ENCODE measurements around the gene MAML3.

Gene MAML3

DNA sequence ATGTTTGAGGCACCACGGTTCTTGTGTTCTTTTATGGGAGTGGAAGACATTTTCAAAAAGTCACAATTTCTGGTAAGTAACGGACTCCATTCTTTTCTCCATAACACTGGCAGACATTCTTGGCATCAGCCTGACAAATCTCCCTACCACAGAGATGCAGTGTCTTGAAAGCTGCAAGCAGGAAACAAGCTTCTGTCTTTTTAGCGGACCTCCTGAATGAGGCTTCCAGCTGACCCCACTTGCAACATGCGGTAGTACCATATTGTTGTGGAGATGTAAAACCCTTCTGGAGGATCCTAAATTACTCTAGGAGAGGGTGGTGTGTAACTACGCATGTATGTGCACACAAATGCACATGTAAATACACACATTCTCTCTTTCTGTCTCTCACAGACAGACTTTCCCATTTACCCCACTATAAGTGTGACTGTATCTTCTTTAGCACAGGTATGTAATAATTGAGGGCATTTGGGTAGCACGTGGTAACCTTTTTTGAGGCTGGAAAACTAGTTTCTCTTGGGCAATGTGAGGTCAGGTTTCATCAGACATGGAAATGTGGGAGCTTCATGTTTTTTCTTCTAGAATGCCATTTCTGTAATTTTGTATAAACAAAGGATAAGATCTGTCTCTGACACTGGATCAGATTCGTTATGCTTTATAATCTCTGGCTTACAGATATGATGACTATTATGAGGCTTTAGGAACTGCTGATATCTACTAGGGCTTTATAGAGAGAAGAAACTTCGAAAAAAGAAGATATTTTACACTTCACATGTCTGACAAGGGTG, 358.3 kb downstream of the MAML3 start:
- Histone ChIP-seq H3K27ac (ENCODE audit: low read depth in 2 of 2, low read length in 2 of 2) (no peak overlapping the region), H3K9me3 (ENCODE audit: control insufficient read depth in 2 of 2, low read length in 2 of 2) (no peaks in the 10 kb centered on the region), H3K9ac (ENCODE audit: low read depth in 1 of 2, low read length in 2 of 2) (no peak overlapping the region), H3K4me3 (ENCODE audit: low read length in 2 of 2) (no peak overlapping the region), H3K4me1 (ENCODE audit: control insufficient read depth in 2 of 2, insufficient read depth in 2 of 2, low read length in 2 of 2) (no peaks in the 10 kb centered on the region), H3K36me3 (ENCODE audit: control insufficient read depth in 2 of 2, insufficient read depth in 2 of 2, low read length in 2 of 2) (no peaks in the 10 kb centered on the region), H3K27me3 (ENCODE audit: control insufficient read depth in 2 of 2, insufficient read depth in 2 of 2, low read length in 2 of 2) (no peaks in the 10 kb centered on the region)

DNA sequence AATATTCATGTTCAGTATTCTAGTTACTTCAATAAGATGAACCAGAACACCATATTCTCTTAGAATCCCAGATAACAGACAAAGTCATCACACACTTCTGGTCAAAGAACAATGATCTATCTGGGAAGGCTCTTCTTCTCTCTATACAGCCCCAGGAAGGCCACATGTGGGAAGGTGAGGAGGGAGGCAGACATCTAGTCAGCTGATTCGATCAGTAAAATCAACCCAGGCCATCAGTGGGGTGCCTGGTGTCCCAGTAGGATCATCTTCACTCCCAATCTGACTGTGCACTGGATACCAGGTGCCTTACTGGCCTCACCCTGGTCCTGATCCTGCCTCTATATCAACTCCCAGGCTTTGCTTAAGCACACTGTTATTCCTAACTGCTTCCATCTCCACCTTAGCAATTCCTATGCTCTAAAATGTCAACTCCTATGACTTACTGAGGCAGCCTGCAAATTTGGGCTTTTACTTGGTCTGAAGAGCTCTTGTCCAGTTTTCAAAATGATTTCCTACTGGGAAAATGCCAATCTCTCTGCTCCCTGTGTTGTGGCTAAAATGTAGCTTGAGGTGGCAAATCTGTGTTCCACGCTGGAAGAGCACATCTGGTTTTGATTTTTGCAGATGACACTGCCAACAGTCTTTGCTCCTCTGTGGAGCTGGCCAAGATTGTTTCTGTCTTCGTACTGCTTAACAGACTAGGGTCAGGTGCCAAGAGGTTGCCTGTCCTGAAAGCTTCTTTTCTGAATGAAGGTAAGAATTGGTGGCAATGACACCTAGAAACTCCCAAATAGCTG, 359.6 kb downstream of the MAML3 start:
- H3K27ac ChIP-seq (ENCODE audit: low read depth in 2 of 2, low read length in 2 of 2): no peak overlapping the region
- no peaks in the 10 kb centered on the region for H3K27me3 ChIP-seq (ENCODE audit: control insufficient read depth in 2 of 2, insufficient read depth in 2 of 2, low read length in 2 of 2)
- no peaks in the 10 kb centered on the region for H3K36me3 ChIP-seq (ENCODE audit: control insufficient read depth in 2 of 2, insufficient read depth in 2 of 2, low read length in 2 of 2)
- no peaks in the 10 kb centered on the region for H3K4me1 ChIP-seq (ENCODE audit: control insufficient read depth in 2 of 2, insufficient read depth in 2 of 2, low read length in 2 of 2)
- H3K4me3 ChIP-seq (ENCODE audit: low read length in 2 of 2): no peak overlapping the region
- no peak overlapping the region for H3K9ac ChIP-seq (ENCODE audit: low read depth in 1 of 2, low read length in 2 of 2)
- H3K9me3 ChIP-seq (ENCODE audit: control insufficient read depth in 2 of 2, low read length in 2 of 2): no peaks in the 10 kb centered on the region

DNA sequence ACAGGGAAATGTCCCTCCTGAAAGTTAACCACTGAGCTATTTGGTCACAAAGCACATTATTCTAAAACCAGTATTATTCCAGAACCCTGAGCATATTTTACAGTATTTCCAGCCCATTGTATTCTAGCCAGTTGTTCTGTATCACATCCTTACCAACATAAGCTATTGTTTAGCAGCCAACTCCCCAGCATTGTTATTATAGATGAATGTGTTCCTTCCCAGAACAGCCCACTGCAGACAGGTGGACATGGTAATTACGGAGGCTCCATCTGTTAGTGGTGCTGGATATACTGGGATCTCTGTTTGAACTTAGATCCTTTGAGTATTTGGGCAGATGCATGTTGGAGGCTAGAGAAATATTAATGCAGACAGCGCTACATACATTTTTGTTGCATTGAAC, 362.3 kb downstream of the MAML3 start:
- Histone ChIP-seq H3K4me1 (ENCODE audit: control insufficient read depth in 2 of 2, insufficient read depth in 2 of 2, low read length in 2 of 2) (no peaks in the 10 kb centered on the region), H3K4me3 (ENCODE audit: low read length in 2 of 2) (no peak overlapping the region), H3K9me3 (ENCODE audit: control insufficient read depth in 2 of 2, low read length in 2 of 2) (no peaks in the 10 kb centered on the region), H3K27me3 (ENCODE audit: control insufficient read depth in 2 of 2, insufficient read depth in 2 of 2, low read length in 2 of 2) (no peaks in the 10 kb centered on the region), H3K27ac (ENCODE audit: low read depth in 2 of 2, low read length in 2 of 2) (no peak overlapping the region), H3K36me3 (ENCODE audit: control insufficient read depth in 2 of 2, insufficient read depth in 2 of 2, low read length in 2 of 2) (no peaks in the 10 kb centered on the region), H3K9ac (ENCODE audit: low read depth in 1 of 2, low read length in 2 of 2) (no peak overlapping the region)

DNA sequence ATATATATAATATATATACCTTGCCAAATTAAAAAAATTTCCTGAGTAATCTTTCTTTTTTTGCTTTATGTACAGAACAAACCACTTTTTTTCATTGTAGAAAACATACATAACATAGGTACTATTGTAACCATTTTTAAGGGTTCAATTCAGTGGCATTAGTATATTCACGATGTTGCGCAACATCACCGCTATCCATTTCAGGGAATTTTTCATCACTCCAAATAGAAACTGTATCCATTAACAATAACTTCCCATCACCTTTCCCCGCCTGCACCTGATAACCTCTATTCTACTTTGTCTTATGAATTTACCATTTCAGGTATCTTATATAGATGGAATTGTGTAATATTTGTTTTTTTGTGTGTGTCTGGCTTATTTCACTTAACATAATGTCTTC, 363.7 kb downstream of the MAML3 start:
- Histone ChIP-seq H3K27ac (ENCODE audit: low read depth in 2 of 2, low read length in 2 of 2) (no peak overlapping the region), H3K4me3 (ENCODE audit: low read length in 2 of 2) (no peak overlapping the region), H3K36me3 (ENCODE audit: control insufficient read depth in 2 of 2, insufficient read depth in 2 of 2, low read length in 2 of 2) (no peaks in the 10 kb centered on the region), H3K9ac (ENCODE audit: low read depth in 1 of 2, low read length in 2 of 2) (no peak overlapping the region), H3K27me3 (ENCODE audit: control insufficient read depth in 2 of 2, insufficient read depth in 2 of 2, low read length in 2 of 2) (no peaks in the 10 kb centered on the region), H3K9me3 (ENCODE audit: control insufficient read depth in 2 of 2, low read length in 2 of 2) (no peaks in the 10 kb centered on the region), H3K4me1 (ENCODE audit: control insufficient read depth in 2 of 2, insufficient read depth in 2 of 2, low read length in 2 of 2) (no peaks in the 10 kb centered on the region)

DNA sequence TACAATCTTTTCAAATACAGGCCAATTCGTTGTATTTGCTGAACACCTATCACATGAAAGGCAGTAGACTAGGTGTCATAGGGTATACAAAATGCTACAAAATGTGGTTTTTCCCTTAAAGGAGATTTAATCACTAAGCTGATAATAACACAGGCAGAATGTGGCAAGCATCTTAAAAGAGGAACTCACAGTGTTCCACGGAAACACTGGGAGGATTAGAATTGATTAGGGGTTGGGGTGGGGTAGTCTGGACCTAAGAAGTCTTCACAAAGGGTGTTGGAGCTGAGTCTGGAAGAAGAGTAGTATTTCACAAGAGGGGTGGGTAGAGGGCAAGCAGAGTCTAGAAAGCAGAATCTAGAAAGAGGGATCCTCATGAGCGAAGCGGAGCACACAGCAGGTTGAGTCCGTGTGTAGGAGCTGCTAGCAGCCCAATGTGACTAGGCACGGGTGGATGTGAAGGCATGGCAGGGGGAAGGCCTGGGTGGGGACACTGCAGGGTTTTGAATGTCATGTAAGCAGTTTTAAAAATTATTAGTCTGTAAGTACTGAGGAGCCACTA, 364.8 kb downstream of the MAML3 start:
- Histone ChIP-seq H3K4me3 (ENCODE audit: low read length in 2 of 2) (no peak overlapping the region), H3K9me3 (ENCODE audit: control insufficient read depth in 2 of 2, low read length in 2 of 2) (no peaks in the 10 kb centered on the region), H3K4me1 (ENCODE audit: control insufficient read depth in 2 of 2, insufficient read depth in 2 of 2, low read length in 2 of 2) (no peaks in the 10 kb centered on the region), H3K27me3 (ENCODE audit: control insufficient read depth in 2 of 2, insufficient read depth in 2 of 2, low read length in 2 of 2) (no peaks in the 10 kb centered on the region), H3K36me3 (ENCODE audit: control insufficient read depth in 2 of 2, insufficient read depth in 2 of 2, low read length in 2 of 2) (no peaks in the 10 kb centered on the region), H3K9ac (ENCODE audit: low read depth in 1 of 2, low read length in 2 of 2) (no peak overlapping the region), H3K27ac (ENCODE audit: low read depth in 2 of 2, low read length in 2 of 2) (no peak overlapping the region)

DNA sequence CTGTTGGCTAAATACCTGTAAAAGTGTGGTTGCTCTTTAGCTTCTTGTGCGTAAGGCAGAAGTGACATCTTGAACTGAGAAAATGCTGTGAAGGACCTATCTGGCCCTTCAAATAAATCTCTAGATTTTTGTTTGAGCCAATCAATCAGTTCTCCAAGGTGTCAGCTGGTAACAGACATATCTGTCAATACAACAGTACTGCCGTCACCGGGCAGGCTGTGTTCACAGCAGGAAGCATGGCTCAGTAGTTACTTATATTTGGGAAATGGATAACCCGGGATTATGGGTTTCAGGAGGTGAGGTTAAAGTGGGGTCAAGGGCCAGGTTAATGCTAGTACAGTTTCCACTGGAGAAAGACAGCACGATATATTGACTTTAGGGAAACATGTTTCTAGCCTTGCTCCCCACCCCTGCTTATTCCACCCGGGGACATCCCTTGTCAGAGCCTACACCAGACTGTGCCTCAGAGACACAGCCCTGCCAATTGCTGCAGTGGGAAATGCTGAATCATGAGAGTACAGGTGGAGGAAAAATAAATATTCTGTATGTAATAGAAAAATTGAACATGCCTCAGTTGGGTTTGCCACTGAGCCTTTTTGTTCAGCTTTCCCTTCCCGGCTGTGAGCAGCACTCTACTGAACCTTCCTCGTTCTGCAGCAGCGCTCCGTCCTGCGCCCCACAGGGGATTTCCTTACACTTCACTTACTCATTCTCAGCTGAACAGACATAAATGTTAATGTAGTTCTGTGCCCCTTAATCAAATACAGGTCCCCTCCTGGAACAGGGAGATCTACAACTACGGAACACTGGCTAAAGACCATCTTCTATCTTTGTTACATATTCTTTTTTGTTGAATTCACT, 367.3 kb downstream of the MAML3 start:
- Histone ChIP-seq H3K4me3 (ENCODE audit: low read length in 2 of 2) (no peak overlapping the region), H3K9ac (ENCODE audit: low read depth in 1 of 2, low read length in 2 of 2) (no peak overlapping the region), H3K4me1 (ENCODE audit: control insufficient read depth in 2 of 2, insufficient read depth in 2 of 2, low read length in 2 of 2) (no peaks in the 10 kb centered on the region), H3K27ac (ENCODE audit: low read depth in 2 of 2, low read length in 2 of 2) (no peak overlapping the region), H3K9me3 (ENCODE audit: control insufficient read depth in 2 of 2, low read length in 2 of 2) (no peaks in the 10 kb centered on the region), H3K36me3 (ENCODE audit: control insufficient read depth in 2 of 2, insufficient read depth in 2 of 2, low read length in 2 of 2) (no peaks in the 10 kb centered on the region), H3K27me3 (ENCODE audit: control insufficient read depth in 2 of 2, insufficient read depth in 2 of 2, low read length in 2 of 2) (no peaks in the 10 kb centered on the region)

DNA sequence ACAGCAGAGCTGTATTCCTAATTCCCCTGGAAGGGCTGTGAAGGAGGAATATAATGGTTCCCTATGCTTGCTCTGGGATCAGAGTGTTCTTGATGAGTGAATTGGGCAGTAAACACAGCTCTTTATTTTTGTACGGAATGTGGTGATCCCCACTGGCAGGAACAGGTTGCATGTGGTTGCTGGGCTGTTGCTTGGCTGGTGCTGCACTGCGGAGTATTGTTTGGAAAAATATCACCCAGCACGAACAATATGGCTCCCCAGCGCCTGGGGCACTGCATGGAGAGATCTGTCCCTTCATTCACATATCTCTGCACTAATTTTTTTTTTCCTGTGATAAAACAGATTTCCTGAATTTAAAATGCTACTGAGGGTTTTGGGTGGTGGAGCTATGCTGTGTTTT, 368.6 kb downstream of the MAML3 start:
- no peak overlapping the region for H3K4me3 ChIP-seq (ENCODE audit: low read length in 2 of 2)
- no peak overlapping the region for H3K9ac ChIP-seq (ENCODE audit: low read depth in 1 of 2, low read length in 2 of 2)
- no peak overlapping the region for H3K27ac ChIP-seq (ENCODE audit: low read depth in 2 of 2, low read length in 2 of 2)
- H3K36me3 ChIP-seq (ENCODE audit: control insufficient read depth in 2 of 2, insufficient read depth in 2 of 2, low read length in 2 of 2): no peaks in the 10 kb centered on the region
- no peaks in the 10 kb centered on the region for H3K4me1 ChIP-seq (ENCODE audit: control insufficient read depth in 2 of 2, insufficient read depth in 2 of 2, low read length in 2 of 2)
- H3K9me3 ChIP-seq (ENCODE audit: control insufficient read depth in 2 of 2, low read length in 2 of 2): no peaks in the 10 kb centered on the region
- H3K27me3 ChIP-seq (ENCODE audit: control insufficient read depth in 2 of 2, insufficient read depth in 2 of 2, low read length in 2 of 2): no peaks in the 10 kb centered on the region

DNA sequence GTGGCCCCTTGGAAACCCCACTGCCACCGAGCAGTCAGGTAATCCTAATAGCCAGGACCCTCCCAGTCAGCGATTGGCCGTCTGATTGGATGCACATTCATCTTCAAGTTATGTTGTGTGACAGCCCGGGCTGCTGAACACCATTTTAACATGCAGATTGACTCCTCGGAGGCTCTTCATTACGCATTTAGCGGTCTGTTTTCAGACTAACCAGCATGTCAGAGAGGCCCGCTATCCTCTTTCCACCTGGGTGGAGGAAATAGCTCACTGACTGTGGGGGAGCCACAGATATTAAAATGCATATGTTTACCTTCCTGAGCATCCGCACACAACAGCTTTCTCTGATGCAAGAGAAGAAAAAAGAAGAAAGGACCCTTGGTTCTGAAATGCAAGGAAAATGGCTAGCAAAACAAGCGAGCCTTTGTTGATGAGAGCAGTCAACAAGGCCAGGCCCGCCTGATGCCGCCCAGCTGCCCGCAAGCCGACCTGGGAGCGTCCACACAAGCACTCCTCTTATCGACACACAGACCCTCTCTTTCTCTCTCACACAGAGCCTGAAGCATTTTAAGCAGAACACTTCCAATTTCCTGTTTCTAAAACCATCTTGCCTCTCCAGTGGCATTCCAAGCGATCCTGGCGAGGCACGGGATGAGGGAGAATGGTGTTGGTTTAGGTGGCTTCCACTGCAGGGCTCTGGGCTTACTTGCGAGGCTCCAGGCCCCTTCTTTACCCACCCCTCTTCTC, 370.1 kb downstream of the MAML3 start:
- Histone ChIP-seq H3K9ac (ENCODE audit: low read depth in 1 of 2, low read length in 2 of 2) (no peak overlapping the region), H3K27ac (ENCODE audit: low read depth in 2 of 2, low read length in 2 of 2) (no peak overlapping the region), H3K4me3 (ENCODE audit: low read length in 2 of 2) (no peak overlapping the region), H3K9me3 (ENCODE audit: control insufficient read depth in 2 of 2, low read length in 2 of 2) (no peaks in the 10 kb centered on the region), H3K27me3 (ENCODE audit: control insufficient read depth in 2 of 2, insufficient read depth in 2 of 2, low read length in 2 of 2) (no peaks in the 10 kb centered on the region), H3K4me1 (ENCODE audit: control insufficient read depth in 2 of 2, insufficient read depth in 2 of 2, low read length in 2 of 2) (no peaks in the 10 kb centered on the region), H3K36me3 (ENCODE audit: control insufficient read depth in 2 of 2, insufficient read depth in 2 of 2, low read length in 2 of 2) (no peaks in the 10 kb centered on the region)

DNA sequence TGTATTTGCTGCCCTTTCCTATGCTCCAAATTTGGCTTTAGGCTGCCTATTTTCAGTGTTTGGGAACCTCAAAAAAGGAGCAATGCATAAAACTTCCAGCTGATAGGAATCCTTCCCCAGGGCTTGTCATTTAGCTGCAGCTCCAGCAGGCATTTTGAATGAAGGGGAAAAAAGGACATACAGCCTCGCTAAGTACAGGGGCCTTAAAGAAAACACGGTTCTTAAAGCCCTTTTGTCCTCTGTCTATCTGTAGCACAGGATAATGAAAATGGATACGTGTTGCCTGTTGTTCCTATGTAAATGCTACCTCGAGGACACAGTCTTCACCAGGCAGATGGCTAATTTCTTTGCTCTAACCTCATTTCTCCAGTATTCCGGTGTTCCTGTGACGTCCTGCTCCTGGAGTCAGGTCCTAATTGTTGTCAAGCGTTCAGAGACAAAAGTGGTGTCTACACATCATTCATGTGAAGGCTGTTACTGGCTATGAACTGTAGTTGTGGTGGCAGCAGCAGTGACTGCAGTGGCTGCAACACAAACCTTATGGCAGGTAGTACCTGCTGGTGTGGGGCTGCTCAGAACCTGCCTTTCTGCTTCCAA, 371.0 kb downstream of the MAML3 start:
- Histone ChIP-seq H3K4me1 (ENCODE audit: control insufficient read depth in 2 of 2, insufficient read depth in 2 of 2, low read length in 2 of 2) (no peaks in the 10 kb centered on the region), H3K9ac (ENCODE audit: low read depth in 1 of 2, low read length in 2 of 2) (no peak overlapping the region), H3K9me3 (ENCODE audit: control insufficient read depth in 2 of 2, low read length in 2 of 2) (no peaks in the 10 kb centered on the region), H3K27me3 (ENCODE audit: control insufficient read depth in 2 of 2, insufficient read depth in 2 of 2, low read length in 2 of 2) (no peaks in the 10 kb centered on the region), H3K4me3 (ENCODE audit: low read length in 2 of 2) (no peak overlapping the region), H3K27ac (ENCODE audit: low read depth in 2 of 2, low read length in 2 of 2) (no peak overlapping the region), H3K36me3 (ENCODE audit: control insufficient read depth in 2 of 2, insufficient read depth in 2 of 2, low read length in 2 of 2) (no peaks in the 10 kb centered on the region)
